Activated CD8-positive, alpha-beta memory T cell treated with anti-CD3 and anti-CD28 coated beads, Interleukin-2, amount 10 ng/mL, durations not matched to agents 7 days and 5 days (primary cell): ENCODE results near the gene PES1. TPM values are rescaled to one million over a fixed set of nuclear protein-coding genes. Genes with fewer than 3 reads are reported as not detected.
"Not testable (repeated sequence)": the region's sequence is repeated elsewhere in the genome, so short reads cannot be mapped to it uniquely, and the experiment has no call there.

Experiments used
- ATAC-seq: fragments of 150-1000 bp; cut with Tn5 transposase; one replicate; pipeline ENCODE4 v1.10.0; 2021; ENCODE audit warnings: moderate library complexity
- CTCF ChIA-PET: fragments of 350-600 bp; sonication (Branson Sonifier 250); formaldehyde crosslinking; loops from one replicate; lab custom pipeline; 2021; ENCODE audit warnings: antibody characterized with exemption; lab: Charles Lee
- DNase-seq: peaks from one replicate; pipeline ENCODE4 v3.0.0-alpha.2; 2020
- H3K27ac Mint-ChIP-seq: one replicate; pipeline ENCODE4 v1.8.0; 2021; ENCODE audit warnings: mild to moderate bottlenecking, mixed read lengths
- H3K27me3 Mint-ChIP-seq: one replicate; pipeline ENCODE4 v1.8.0; 2021; ENCODE audit warnings: mixed read lengths
- H3K36me3 Mint-ChIP-seq: one replicate; pipeline ENCODE4 v1.8.0; 2021; ENCODE audit warnings: mild to moderate bottlenecking, mixed read lengths
- H3K4me1 Mint-ChIP-seq: one replicate; pipeline ENCODE4 v1.8.0; 2021; ENCODE audit warnings: mixed read lengths
- H3K4me3 Mint-ChIP-seq: one replicate; pipeline ENCODE4 v1.8.0; 2021; ENCODE audit warnings: mild to moderate bottlenecking, moderate library complexity, mixed read lengths
- H3K9me3 Mint-ChIP-seq: one replicate; pipeline ENCODE4 v1.8.0; 2022; ENCODE audit warnings: low read depth, mixed read lengths
- total RNA-seq, 2 experiments: library from RNA; stranded (reverse); gene quantifications; one replicate each; pipeline ENCODE4 v1.2.3, GENCODE V29; 2021

PES1 gene
- total RNA-seq = 10 to 100 TPM; 56.2 to 91.5 TPM

DNA sequence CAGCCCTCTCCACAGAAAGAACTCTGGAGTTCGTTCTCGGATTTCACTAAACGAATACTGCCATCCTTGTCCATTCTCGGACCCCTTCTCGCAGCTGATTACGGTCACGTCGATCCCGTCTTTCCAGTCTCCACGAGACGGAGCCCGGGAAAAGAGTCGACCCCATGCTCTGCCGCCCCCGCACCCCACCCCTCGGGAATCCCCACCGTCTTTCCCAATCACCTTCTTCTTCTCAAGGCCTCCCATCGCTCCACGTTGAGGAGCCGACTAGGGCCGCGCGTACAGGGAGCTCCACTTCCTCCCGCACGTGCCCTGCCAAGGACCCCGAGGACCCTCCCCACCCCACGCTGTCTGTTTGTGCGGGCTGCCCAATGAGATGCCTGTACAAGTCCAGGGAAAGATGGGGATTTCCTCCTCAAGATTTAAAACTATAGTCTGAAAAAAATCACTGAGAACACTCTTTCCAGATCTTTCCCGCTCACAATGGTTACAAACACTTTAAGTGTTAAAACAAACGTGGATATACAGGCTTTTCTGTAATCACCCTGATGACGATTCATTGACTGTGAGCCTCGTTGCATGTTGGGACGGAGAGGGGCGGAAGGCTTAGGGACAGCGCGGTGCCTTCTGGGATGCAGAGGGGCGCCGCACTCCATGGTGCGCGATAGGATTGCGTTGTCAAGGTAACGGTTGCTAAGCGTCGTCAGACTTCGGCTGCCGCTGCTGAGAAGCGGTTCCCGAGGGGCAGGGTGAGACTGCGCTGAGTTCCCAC, at the start of gene PES1:
Gene PES1 (minus strand): TSS at position 323 of the 772 bp plus-strand sequence. CDS start 77 bp downstream, at position 246.
- CTCF ChIA-PET = interaction anchor here (1.0 to 2.4 kb wide), 4 partner anchors 15 to 492 kb away, joined by 3 to 13 read pairs (median 4); partner anchors contain the start of gene TCN2
- DNase-seq (peak; percentile 97), ATAC-seq (peak; percentile 98)
- H3K4me1 Mint-ChIP-seq = peaks cover 1% of the 10 kb centered on the region
- H3K9me3 Mint-ChIP-seq = no peaks in the 10 kb centered on the region
- H3K36me3 Mint-ChIP-seq = peaks cover 11% of the 10 kb centered on the region
- H3K27me3 Mint-ChIP-seq = peaks cover 13% of the 10 kb centered on the region
- no peak within 1 kb of the TSS for H3K4me3 Mint-ChIP-seq
- no peak within 1 kb of the TSS for H3K27ac Mint-ChIP-seq

DNA sequence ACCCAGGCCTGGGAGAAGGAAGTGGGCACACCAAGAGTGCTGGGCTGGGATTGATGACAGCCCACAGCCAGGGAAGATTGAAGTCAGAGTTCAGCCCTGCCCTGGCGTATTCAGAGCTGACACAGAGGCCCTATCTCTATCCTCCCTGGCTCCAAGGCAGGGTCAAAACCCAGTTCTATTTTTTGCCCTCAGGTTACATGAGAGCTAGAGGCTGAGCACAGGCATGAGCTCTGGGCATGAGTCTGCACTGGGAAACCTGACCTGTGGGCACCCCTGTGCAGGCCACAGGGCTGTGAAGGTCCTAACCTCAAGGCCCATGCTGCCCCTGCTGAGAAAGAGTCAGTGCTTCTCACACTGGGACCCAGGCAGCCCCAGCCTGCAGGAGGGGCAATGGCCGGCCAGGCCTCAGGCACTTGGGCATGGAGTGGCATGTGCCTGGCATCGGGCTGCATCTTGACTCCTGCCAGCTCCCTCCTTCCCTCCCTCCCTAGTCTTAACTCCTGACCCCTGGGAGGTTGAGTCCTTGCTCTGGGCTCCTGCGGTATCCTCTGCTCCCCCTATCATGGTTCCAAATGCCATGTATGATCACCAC, 49.2 kb upstream of the PES1 start:
- no peaks in the 10 kb centered on the region for H3K9me3 Mint-ChIP-seq
- H3K4me1 Mint-ChIP-seq = peaks cover 32% of the 10 kb centered on the region
- peaks cover 11% of the 10 kb centered on the region for H3K36me3 Mint-ChIP-seq
- DNase-seq = no peak
- peak overlapping the region; percentile 5 for H3K27ac Mint-ChIP-seq
- no peak for ATAC-seq
- H3K4me3 Mint-ChIP-seq = no peak overlapping the region
- H3K27me3 Mint-ChIP-seq = no peaks in the 10 kb centered on the region
- CTCF ChIA-PET = interaction anchor here (1.6 to 2.9 kb wide), 2 partner anchors 8 to 114 kb away, joined by 5 to 10 read pairs; no protein-coding TSS in a partner anchor

DNA sequence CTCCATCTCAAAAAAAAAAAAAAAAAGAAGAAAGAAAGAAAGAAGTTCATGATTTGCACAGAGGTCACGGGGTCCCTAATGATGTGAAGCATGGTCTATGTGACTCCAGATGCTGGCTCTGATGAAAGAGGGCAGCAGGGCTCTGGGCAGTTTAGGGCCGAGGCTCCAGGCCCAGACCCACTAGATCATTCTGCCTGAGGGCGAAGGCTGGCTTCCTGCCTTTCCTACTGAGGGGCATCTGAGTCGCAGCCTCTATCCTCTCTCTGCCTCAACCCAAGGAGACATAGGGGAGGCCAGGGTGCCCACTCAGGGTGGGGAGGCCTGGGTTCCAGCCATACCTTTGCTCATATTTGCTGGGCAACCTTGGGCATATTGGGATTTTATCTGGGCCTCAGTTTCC, 48.7 kb upstream of the PES1 start:
- no peak overlapping the region for H3K4me3 Mint-ChIP-seq
- peaks cover 11% of the 10 kb centered on the region for H3K36me3 Mint-ChIP-seq
- H3K27ac Mint-ChIP-seq = no peak overlapping the region
- H3K4me1 Mint-ChIP-seq = peaks cover 33% of the 10 kb centered on the region
- no peaks in the 10 kb centered on the region for H3K9me3 Mint-ChIP-seq
- no peaks in the 10 kb centered on the region for H3K27me3 Mint-ChIP-seq
- no peak for DNase-seq
- CTCF ChIA-PET = interaction anchor here (0.7 to 1.6 kb wide), 2 partner anchors 9 to 298 kb away, joined by 3 to 5 read pairs; no protein-coding TSS in a partner anchor
- no peak for ATAC-seq

DNA sequence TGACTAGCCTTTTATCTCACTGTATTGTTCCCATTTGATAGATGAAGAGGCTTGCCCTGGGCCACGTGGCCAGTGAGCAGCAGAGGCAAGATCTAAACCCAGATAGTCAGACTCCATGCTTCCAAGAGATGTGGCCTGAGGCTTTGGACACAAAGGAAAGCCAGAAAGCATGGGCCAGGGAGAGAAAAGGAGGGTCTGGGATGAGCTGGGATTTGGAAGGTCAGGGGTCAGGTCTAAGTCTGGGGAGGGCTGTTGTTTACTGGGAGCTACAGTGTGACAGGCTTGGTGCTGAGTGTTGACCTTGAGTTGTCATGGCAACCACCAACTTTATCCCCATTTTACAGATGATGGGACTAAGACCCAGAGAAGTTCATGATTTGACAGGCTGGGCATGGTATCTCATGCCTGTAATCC, 46.0 kb upstream of the PES1 start:
- ATAC-seq (no peak), DNase-seq (no peak)
- Mint-ChIP-seq H3K9me3 (no peaks in the 10 kb centered on the region), H3K4me3 (peak overlapping the region; percentile 72), H3K27me3 (no peaks in the 10 kb centered on the region), H3K4me1 (peaks cover 22% of the 10 kb centered on the region), H3K27ac (no peak overlapping the region), H3K36me3 (peaks cover 11% of the 10 kb centered on the region)
- CTCF ChIA-PET = interaction anchor here (7.8 kb wide), 1 partner anchor 118 kb away, joined by 186 read pairs; no protein-coding TSS in a partner anchor

DNA sequence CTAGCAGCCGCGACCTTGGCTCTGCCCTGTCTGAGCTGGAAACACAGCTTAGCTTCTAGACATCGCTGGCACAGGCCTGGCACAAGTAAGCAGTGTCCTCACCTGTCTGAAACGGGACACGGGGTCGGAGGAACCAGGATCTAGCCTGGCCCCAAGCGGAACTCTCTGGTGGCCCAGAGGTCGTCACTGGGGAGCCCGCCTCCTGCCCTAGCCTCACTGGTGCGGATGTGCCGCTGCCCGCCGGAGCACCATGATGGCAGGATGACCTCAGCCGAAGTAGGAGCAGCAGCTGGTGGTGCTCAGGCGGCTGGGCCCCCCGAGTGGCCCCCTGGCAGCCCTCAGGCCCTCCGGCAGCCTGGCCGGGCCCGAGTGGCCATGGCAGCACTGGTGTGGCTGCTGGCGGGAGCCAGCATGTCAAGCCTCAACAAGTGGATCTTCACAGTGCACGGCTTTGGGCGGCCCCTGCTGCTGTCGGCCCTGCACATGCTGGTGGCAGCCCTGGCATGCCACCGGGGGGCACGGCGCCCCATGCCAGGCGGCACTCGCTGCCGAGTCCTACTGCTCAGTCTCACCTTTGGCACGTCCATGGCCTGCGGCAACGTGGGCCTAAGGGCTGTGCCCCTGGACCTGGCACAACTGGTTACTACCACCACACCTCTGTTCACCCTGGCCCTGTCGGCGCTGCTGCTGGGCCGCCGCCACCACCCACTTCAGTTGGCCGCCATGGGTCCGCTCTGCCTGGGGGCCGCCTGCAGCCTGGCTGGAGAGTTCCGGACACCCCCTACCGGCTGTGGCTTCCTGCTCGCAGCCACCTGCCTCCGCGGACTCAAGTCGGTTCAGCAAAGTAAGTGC, 44.7 kb upstream of the PES1 start:
- peak overlapping the region; percentile 79 for H3K27ac Mint-ChIP-seq
- H3K9me3 Mint-ChIP-seq = no peaks in the 10 kb centered on the region
- peaks cover 11% of the 10 kb centered on the region for H3K36me3 Mint-ChIP-seq
- H3K4me1 Mint-ChIP-seq = peaks cover 20% of the 10 kb centered on the region
- H3K27me3 Mint-ChIP-seq = no peaks in the 10 kb centered on the region
- ATAC-seq (no peak), DNase-seq (peak; percentile 51)
- CTCF ChIA-PET = interaction anchor here (0.9 to 7.8 kb wide), 14 partner anchors 12 to 446 kb away, joined by 3 to 186 read pairs (median 12); partner anchors contain the start of genes DUSP18 and OSBP2
- H3K4me3 Mint-ChIP-seq = peak overlapping the region; percentile 72

DNA sequence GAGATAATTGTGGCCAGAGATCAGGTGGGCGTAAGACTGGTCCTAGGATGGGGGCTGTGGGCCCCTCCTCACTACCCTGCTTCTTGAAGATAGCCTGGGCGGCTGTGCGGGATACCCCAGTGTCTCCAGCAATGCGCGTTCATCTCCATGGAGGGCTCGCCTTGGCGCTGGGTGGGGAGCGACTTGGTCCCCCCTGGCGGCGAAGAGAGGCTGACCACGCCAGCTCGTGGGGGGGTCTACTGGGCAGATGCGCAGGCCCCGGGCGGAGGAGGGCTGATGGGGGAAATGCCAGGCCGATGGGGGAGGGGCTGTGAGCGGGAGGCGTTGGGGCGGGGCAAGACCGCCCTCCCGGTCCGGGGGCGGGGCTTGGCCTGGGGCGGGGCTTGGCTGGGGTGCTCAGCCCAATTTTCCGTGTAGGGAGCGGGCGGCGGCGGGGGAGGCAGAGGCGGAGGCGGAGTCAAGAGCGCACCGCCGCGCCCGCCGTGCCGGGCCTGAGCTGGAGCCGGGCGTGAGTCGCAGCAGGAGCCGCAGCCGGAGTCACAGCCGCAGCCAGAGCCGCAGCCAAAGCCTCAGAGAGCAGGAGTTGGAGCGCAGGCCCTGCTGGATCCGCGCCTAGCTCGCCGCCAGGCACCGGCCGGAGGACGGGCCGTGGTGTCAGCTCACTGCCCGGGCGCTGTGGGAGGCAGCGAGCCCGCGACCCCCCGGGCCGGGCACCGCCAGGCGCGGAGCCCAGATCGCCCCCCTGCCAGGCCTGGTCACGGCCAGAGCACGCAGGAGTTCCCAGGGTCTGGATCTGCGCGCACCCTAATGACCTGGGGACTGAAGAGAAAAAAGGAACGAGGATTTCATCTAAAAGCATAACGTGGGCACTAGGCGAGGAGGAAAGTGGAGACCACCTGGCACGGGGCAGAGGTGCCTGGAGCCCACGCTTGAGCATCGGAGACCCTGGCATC, 43.8 kb upstream of the PES1 start, which contains the start of gene SLC35E4:
Gene SLC35E4 (plus strand): TSS at position 509 of the 953 bp plus-strand sequence. CDS start 670 bp downstream, outside the sequence.
- peak within 1 kb of the TSS; percentile 96 for H3K27ac Mint-ChIP-seq
- CTCF ChIA-PET = interaction anchor here (0.7 to 7.8 kb wide), 36 partner anchors 10 to 637 kb away, joined by 3 to 186 read pairs (median 4); partner anchors contain the start of genes DUSP18, OSBP2, PES1 and RNF215

DNA sequence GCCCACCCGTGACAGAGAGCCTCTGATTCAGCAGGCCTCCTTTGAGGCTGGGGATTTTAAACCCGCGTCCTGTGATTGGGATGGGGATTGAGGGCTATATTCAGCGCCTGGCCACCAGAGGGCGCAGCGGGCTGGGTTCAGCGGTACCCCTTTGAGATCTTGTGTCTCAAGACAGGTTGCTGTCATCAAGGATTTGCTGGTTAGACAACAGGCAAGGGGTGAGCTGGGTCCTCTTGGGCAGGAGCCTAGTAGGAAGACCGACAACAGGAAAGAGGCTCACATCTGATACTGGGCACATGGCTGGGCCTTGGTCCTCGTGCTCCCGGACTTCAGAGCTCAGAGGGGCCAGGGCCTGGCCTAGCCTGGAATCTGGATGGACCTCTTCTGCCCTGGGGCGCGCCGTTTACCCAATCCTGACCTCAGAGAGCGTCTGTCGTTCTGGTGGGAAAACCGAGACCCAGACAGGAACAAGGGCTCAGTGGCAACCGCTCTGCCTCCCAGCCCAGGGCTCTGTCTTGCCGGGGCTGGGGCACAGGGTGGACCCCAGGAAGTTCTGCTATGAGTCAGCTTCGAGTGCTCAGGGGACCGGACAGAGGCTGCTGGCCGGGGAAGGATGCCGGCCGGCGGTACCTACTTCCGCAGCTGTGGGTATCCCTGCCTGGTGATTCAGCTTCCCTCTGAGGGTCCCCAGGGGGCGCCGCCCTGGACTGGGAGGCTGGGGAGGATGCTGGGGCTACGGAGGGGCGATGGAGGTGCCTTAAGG, 42.9 kb upstream of the PES1 start:
- peak overlapping the region; percentile 96 for H3K27ac Mint-ChIP-seq
- ATAC-seq = peak; percentile 67
- peak; percentile 93 for DNase-seq
- H3K36me3 Mint-ChIP-seq = peaks cover 10% of the 10 kb centered on the region
- no peaks in the 10 kb centered on the region for H3K9me3 Mint-ChIP-seq
- peak overlapping the region; percentile 72 for H3K4me3 Mint-ChIP-seq
- CTCF ChIA-PET = interaction anchor here (0.6 to 7.8 kb wide), 51 partner anchors 8 to 638 kb away, joined by 3 to 186 read pairs (median 4); partner anchors contain the start of genes DUSP18, OSBP2, PES1 and RNF215
- no peaks in the 10 kb centered on the region for H3K27me3 Mint-ChIP-seq
- H3K4me1 Mint-ChIP-seq = peaks cover 18% of the 10 kb centered on the region

More for the DNA sequence above, 43.8 kb upstream of the PES1 start, which contains the start of gene SLC35E4:
- Mint-ChIP-seq H3K4me3 (peak within 1 kb of the TSS; percentile 72), H3K27me3 (no peaks in the 10 kb centered on the region), H3K36me3 (peaks cover 11% of the 10 kb centered on the region), H3K4me1 (peaks cover 20% of the 10 kb centered on the region), H3K9me3 (no peaks in the 10 kb centered on the region)
- DNase-seq (peak; percentile 96), ATAC-seq (peak; percentile 87)

DNA sequence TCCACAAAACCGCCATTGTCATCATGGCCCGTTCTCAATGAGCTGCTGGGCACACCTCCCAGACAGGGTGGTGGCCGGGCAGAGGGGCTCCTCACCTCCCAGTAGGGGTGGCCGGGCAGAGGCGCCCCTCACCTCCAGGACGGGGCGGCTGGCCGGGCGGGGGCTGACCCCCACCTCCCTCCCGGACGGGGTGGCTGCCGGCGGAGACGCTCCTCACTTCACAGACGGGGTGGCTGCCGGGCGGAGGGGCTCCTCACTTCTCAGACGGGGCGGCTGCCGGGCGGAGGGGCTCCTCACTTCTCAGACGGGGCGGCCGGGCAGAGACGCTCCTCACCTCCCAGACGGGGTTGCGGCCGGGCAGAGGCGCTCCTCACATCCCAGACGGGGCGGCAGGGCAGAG, 39.8 kb upstream of the PES1 start:
- DNase-seq, H3K27me3 Mint-ChIP-seq, CTCF ChIA-PET, H3K4me3 Mint-ChIP-seq, H3K36me3 Mint-ChIP-seq, H3K9me3 Mint-ChIP-seq, ATAC-seq, H3K27ac Mint-ChIP-seq: not testable (repeated sequence)
- H3K4me1 Mint-ChIP-seq = peaks cover 10% of the 10 kb centered on the region

DNA sequence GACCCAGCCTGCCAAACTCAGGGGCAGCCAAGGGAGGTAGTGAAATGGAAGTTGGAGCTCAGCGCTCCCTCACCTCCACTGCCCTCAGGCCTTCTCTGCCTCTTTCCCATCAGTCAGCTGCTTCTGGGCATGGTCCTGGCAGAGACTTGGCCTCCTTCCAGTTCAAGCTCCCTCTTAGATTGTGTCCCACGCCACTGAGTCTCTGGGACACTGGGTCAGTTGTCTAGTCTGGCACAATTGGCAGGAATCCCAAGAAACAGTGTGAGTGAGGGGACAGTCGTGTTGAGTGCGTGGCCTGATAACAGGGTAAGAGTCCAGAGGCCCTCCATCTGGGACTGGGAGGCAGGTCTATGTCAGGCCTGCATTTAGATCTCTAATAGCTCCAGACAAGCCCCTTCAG, 36.8 kb upstream of the PES1 start:
- ATAC-seq (no peak), DNase-seq (no peak)
- CTCF ChIA-PET = interaction anchor here (1.7 kb wide), 1 partner anchor 115 kb away, joined by 4 read pairs; no protein-coding TSS in a partner anchor
- Mint-ChIP-seq H3K9me3 (no peaks in the 10 kb centered on the region), H3K4me3 (no peak overlapping the region), H3K27ac (no peak overlapping the region), H3K36me3 (no peaks in the 10 kb centered on the region), H3K4me1 (no peaks in the 10 kb centered on the region), H3K27me3 (no peaks in the 10 kb centered on the region)

DNA sequence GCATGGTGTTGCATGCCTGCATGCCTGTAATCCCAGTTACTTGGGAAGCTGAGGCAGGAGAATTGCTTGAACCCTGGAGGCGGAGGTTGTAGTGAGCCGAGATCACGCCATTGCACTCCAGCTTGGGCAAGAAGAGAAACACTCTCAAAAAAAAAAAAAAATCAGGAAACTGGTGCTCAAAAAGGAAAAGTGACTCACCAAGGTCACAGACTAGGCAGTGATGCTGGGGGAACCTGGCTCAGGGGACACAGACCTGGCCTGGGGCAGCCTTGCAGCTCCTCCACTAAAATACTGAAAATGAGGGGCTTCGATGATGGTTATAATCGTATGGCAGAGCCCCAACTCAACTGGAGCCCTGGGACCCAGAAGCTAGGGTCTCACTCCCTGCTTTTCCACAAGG, 35.8 kb upstream of the PES1 start:
- Mint-ChIP-seq H3K27me3 (no peaks in the 10 kb centered on the region), H3K27ac (no peak overlapping the region), H3K4me3 (no peak overlapping the region), H3K36me3 (no peaks in the 10 kb centered on the region), H3K9me3 (no peaks in the 10 kb centered on the region), H3K4me1 (no peaks in the 10 kb centered on the region)
- CTCF ChIA-PET = interaction anchor here (1.0 kb wide), 1 partner anchor 128 kb away, joined by 7 read pairs; no protein-coding TSS in a partner anchor
- no peak for DNase-seq
- ATAC-seq = no peak

DNA sequence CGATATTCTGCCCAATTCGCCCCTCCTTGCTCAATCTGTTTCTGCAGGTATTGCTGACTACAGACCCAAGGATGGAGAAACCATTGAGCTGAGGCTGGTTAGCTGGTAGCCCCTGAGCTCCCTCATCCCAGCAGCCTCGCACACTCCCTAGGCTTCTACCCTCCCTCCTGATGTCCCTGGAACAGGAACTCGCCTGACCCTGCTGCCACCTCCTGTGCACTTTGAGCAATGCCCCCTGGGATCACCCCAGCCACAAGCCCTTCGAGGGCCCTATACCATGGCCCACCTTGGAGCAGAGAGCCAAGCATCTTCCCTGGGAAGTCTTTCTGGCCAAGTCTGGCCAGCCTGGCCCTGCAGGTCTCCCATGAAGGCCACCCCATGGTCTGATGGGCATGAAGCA, 34.7 kb upstream of the PES1 start:
- Mint-ChIP-seq H3K27ac (no peak overlapping the region), H3K9me3 (no peaks in the 10 kb centered on the region), H3K36me3 (no peaks in the 10 kb centered on the region), H3K4me1 (no peaks in the 10 kb centered on the region), H3K27me3 (no peaks in the 10 kb centered on the region), H3K4me3 (no peak overlapping the region)
- DNase-seq = no peak
- no peak for ATAC-seq
- CTCF ChIA-PET = no interaction called here
